ENCODE data around the gene ZNF578.
A peak's percentile ranks its signal among the peaks of the same experiment; 100 is the strongest.
"Not testable (repeated sequence)": the region's sequence is repeated elsewhere in the genome, so short reads cannot be mapped to it uniquely, and the experiment has no call there.

Gene ZNF578

DNA sequence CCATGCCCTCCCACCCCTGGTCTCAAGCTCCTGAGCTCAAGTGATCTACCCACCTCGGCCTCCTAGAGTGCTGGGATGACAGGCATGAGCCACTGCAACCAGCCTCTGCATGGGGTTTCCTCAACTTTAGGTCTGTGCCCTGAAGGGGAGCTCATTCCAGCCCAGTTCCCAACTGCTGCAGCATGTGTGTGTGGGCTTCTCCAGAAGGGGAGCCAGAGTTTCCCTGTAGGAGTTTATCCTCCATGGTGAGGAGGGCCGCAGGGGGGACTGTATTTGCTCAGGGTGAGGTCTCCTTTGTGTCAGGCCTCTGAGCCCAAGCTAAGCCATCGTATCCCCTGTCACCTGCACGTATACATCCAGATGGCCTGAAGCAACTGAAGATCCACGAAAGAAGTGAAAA lies 62.8 kb downstream of the ZNF578 start:
- DNase-seq (ENCODE audit: low read depth, low spot score), result no peak

DNA sequence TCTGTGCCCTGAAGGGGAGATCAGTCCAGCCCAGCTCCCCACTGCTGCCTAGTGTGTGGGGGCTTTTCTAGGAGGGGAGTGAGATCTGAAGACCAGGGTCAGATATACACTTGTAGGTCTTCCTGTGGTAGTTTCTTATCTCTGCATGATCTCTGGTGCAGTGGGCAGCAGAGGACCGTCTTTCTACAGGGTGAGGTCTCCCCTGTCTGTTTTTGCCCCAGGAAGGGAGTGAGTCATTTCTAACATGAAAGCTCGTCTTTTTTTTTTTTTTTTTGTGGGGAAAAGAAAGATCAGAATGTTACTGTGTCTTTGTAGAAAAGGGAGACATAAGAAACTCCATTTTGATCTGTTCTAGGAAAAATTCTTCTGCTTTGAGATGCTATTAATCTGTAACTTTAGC lies 65.3 kb downstream of the ZNF578 start:
- no peak for DNase-seq (ENCODE audit: low read depth, low spot score)

DNA sequence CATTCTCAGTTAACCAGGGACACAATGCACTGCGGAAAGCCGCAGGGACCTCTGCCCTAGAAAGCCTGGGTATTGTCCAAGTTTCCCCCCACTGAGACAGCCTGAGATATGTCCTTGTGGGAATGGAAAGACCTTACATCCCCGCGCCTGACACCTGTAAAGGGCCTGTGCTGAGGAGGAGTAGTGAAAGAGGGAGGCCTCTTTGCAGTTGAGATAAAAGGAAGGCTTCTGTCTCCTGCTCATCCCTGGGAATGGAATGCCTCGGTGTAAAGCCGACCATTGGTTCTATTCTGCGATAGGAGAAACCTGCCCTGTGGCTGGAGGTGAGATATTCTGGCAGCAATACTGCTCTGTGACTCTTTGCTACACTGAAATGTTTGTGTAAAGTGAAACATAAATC lies 65.8 kb downstream of the ZNF578 start:
- DNase-seq (ENCODE audit: low read depth, low spot score), result not testable (repeated sequence)

DNA sequence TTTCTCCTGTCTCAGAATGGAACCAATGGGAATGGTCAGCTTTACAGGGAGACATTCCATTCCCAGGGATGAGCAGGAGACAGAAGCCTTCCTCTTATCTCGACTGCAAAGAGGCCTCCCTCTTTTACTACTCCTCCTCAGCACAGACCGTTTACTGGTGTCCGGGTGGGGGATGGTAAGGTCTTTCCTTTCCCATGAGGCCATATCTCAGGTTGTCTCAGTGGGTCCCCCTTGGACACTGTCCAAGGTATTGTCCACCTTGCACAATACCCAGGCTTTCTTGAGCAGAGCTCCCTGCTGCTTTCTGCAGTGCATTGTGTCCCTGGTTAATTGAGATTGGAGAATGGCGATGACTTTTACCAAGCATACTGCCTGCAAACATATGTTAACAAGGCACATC lies 66.7 kb downstream of the ZNF578 start:
- DNase-seq (ENCODE audit: low read depth, low spot score), result no peak

DNA sequence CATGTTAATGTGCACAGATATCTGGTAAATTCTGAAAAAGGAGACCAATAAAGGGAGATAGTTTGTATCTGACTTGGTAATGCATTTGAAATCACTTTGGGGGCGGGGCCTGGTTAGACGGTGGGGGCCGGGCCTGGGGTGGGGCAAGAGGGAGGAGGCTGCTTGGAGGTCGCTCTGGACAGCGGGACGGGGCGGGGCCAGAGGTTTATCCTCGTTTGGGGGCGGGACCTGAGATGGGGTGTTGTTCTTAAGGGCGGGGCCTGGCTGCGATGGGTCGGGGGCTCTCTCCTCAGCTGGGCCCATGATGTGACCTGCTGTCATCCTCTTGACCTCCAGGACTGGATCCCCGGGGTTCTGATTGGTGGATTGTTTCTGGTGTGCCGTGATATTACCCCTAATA lies 69.2 kb downstream of the ZNF578 start:
- DNase-seq (ENCODE audit: low read depth, low spot score), result no peak

DNA sequence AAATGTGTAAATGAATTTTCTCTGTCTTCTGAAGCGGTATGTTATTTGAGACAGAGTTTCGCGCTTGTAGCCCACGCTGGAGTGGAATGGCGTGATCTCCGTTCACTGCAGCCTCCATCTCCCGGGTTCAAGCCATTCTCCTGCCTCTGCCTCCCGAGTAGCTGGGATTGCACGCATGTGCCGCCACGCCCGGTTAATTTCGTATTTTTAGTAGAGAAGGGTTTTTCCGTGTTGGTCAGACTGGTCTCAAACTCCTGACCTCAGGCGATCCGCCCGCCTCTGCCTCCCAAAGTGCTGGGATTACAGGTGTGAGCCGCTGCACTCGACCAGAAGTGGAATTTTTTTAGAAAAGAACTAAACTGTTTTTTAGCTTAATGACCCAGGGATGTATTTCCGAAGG lies 70.7 kb downstream of the ZNF578 start:
- DNase-seq (ENCODE audit: low read depth, low spot score), result no peak

DNA sequence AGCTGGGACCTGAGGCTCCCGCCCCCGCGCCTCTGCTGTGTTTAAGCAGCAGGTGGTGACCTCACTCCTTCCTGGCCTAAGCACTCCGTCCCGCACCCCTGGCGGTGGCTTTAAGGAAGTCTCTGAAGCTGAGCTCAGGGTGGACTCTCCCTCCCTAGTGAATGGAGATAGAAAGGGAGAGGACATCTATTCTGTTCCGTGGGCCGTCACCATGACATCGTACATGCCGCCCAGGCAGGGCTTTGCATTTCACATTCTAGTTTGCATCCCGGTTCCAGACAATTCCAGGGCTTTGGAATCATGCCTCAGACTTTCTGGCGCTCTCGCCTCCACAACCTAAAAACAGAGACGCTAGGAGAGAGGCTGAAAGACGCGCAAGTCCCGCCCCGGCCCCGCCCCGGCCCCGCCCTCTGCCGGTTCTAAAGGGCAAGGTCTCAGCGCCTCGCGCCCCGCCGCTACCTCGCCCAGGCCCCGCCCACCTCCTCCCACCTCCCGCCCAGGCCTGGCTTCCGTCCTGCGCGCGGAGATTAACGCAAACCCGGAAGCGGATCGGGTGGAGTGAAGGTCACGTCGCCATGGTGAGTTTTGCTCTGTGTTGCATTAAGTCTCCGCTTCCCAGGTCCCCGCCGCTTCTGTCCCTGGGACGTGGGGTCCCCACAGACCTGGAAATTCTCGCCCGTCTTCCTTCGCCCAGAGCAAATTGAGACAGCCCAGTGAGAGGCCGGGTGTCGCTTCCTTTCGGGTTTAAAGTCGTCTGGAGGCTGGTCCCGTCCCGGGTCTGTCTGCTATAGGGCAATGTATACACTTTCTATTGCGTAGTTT lies 74.0 kb downstream of the ZNF578 start, which contains the start of gene ZNF808:
Gene ZNF808, plus strand, starts transcription at position 535 of the 822 bp plus-strand sequence. CDS start 15,617 bp downstream, outside the sequence.
- peak; percentile 39 for DNase-seq (ENCODE audit: low read depth, low spot score)

DNA sequence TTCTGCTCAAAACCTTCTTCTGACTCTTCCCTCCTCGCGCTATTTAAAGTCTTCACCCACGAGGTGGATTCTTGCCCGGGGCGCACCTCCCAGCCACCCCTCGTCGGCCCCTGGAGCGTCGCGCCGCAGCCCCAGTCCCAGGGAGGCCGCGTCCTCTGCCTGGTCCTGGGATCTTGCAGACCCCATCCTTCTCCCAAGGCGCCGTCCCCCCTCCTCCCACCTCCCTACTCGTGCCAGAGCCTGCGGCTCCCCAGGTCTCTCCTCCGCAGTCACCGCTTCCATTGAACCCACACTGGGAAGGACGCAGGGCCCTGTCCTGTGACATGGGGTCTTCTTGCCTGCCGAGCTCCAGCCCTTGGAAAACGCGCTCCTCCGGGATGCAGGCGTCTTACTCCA lies 74.6 kb downstream of the ZNF578 start:
- DNase-seq (ENCODE audit: low read depth, low spot score), result no peak

DNA sequence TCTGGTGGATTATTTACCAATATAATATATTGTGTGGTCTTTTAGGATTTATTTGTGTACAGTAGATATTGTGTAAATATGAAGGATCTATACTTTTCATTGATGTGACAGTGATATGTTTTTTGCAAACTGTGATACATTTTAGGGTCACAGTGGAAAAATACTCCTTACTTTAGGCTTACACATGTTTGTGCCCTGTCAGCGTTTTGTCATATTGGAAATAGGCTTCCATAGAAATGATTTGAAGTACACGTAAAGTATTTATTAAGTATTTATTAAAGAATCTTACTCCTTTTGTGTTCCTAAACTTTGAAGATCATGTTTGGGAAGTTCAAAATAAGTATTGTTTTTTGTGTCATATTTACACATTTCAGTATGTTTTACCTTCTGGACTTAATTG lies 79.1 kb downstream of the ZNF578 start:
- DNase-seq (ENCODE audit: low read depth, low spot score), result no peak

DNA sequence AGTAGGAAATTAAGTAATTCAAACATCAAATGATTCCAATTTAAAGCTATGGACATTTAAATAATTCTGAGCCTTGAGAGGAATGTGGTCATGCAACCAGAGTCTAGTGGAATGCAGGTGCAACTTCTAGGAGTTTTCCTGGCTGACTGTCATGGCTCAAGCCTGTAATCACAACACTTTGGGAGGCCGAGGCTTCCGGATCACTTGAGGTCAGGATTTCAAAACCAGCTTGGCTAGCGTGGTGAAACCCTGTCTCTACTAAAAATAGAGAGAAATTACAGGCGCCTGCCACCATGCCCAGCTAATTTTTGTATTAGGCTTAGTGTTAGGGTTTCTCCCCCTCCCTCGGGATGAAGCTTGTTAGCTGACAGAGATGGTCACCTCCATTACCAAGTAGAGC lies 80.5 kb downstream of the ZNF578 start:
- DNase-seq (ENCODE audit: low read depth, low spot score), result no peak

DNA sequence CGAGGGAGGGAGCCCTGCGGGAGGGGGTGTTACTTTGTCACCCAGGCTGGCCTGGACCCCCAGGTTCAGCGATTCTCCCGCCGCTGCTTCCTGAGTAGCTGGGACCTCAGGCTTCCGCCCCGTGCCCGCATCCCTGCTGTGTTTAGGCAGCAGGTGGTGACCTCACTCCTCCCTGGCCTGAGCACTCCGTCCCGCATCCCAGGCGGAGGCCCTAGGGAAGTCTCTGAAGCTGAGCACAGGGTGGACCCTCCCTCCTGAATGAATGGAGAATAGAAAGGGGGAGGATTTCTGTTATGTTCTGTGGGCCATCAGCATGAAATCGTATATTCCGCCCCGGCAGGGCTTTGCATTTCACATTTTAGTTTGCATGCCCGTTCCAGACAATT lies 82.0 kb downstream of the ZNF578 start:
- not testable (repeated sequence) for DNase-seq (ENCODE audit: low read depth, low spot score)

DNA sequence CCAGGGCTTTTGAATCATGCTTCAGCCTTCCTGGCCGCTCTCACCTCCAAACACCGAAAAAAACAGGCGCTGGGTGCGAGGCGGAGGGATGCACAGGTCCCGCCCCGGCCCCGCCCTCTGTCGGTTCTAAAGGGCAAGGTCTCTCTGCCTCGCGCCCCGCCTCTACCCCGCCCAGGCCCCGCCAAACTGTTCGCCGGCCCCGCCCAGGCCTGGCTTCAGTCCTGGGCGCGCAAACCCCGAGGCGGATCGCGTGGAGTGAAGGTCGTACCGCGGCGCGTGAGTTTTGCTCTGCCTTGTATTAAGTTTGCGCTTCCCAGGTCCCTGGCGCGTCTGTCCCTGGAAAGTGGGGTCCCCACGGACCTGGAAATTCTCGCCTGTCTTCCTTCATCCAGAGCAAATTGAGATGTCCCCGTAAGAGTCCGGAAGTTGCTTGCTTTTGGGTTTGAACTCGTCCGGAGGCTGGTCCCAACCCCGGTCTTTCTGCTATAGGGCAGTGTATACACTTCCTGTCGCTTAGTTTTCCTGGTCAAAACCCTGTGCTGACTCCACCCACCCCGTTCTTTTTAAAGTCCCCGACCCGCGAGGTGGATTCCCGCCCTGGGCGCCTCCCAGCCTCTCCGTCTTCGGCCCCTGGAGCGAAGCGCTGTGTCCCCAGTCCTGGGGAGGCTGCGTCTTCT lies 82.6 kb downstream of the ZNF578 start:
- DNase-seq (ENCODE audit: low read depth, low spot score), result peak; percentile 23

DNA sequence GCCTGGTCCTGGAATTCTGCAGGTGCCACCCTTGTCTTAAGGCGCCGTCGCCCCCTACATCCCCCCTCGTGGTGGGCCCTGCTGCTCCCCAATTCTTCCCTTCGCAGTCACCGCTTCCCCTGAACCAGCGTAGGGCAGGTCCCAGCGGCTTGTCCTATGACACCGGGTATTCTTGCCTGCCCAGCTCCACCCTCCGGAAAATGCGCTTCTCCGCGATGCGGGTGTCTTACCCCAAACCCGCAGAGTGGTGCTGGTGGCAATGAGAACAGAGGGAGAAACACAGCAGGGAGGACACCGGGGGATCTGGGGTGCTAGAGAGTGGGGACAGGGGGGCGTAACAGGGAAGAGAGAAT lies 83.1 kb downstream of the ZNF578 start:
- DNase-seq (ENCODE audit: low read depth, low spot score), result no peak

DNA sequence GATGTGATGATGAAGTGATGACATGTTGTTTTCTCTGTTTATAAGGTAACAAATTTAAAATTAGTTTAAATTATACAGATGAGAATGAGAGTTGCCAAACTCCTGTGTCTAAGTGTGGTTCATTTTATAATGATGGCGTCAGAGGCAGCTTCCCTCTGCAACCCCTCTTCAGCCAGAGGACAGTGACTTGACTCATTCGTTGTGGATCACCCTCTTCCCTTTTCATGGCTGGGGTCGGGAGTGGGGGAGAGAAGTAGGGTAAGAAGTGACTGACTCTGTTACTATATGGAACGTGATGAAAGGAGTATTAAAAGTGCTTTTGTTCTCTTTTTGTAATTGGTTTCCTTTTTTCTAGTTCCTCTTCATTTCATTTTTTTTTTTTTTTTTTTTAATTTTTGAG lies 85.5 kb downstream of the ZNF578 start:
- DNase-seq (ENCODE audit: low read depth, low spot score), result not testable (repeated sequence)

DNA sequence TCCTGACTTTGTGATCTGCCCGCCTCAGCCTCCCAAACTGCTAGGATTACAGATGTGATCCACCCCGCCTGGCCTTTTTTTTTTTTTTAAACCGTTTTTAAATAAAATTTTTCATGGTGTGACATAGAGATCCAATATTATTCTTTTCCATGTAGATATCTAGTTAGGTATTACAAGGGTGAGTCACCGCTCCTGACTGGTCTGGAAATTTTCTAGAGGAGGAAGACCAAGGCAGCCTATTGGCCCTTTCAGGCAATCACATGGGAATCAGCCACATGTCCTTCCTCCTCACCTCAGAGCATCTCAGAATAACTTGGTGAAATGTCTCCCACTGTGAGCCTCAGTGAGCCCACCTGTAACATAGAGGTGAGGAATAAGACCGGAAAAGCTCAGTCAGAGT lies 87.8 kb downstream of the ZNF578 start:
- DNase-seq (ENCODE audit: low read depth, low spot score), result not testable (repeated sequence)

DNA sequence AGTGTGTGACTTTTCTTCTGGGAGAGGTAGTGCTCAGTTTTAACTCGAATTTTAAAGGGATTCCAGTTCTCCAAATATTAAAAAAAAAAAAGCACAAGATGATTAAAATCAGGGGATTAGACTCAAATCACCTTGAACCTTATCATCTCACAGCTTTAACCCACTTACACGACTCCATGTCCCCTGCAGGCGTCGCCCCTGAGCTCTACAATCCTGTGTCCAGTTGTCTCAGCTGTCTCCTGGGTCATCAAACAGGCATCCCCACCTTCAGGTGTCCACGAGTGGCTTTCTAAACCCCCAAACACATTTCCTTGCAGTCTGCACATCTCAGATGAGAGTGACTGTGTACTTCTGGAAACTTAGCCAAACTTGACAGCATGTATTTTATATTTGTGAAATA lies 88.3 kb downstream of the ZNF578 start:
- DNase-seq (ENCODE audit: low read depth, low spot score), result no peak

DNA sequence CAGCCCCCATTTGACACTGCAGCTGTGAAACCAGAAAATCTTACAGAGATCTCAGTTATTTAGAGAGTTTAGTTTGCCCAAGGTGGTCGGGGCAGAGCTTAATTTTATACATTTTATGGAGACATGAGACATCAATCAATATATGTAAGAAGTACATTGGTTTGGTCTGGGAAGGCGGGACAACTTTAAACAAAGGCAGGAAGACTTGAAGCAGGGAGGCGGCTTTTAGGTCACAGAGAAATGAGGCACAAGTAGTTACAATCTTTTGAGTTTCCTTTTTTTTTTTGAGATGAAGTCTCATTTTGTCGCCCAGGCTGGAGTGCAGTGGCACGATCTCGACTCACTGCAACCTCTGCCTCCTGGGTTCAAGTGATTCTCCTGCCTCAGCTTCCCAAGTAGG lies 89.2 kb downstream of the ZNF578 start:
- not testable (repeated sequence) for DNase-seq (ENCODE audit: low read depth, low spot score)

DNA sequence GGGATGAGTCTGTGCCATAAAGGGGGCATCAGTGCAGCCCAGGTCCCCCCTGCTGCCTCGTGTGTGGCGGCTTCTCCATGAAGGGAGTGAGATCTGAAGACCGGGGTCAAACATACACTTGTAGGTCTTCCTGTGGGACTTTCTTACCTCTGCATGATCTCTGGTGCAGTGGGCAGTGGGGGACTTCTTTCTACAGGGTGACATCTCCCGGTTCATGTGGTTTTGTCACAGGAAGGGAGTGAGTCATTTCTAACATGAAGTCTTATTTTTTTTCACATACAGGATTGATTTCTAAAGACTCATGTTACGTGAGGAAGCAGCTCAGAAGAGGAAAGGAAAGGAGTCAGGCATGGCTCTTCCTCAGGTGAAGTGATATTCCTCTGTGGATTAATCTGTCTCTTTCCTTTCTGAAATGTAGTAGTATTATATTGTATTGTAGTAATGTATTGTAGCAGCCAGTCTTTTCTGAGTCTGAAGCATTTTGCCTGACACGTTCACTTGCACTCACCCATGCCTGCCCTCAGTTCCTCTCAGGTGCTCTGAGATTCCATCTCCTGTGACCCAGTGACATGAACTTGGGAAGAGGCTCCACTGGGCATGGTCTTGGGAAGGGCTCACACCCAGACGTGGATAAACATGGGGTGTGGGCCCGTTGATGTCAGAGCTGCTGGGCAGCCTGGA lies 89.8 kb downstream of the ZNF578 start:
- no peak for DNase-seq (ENCODE audit: low read depth, low spot score)

DNA sequence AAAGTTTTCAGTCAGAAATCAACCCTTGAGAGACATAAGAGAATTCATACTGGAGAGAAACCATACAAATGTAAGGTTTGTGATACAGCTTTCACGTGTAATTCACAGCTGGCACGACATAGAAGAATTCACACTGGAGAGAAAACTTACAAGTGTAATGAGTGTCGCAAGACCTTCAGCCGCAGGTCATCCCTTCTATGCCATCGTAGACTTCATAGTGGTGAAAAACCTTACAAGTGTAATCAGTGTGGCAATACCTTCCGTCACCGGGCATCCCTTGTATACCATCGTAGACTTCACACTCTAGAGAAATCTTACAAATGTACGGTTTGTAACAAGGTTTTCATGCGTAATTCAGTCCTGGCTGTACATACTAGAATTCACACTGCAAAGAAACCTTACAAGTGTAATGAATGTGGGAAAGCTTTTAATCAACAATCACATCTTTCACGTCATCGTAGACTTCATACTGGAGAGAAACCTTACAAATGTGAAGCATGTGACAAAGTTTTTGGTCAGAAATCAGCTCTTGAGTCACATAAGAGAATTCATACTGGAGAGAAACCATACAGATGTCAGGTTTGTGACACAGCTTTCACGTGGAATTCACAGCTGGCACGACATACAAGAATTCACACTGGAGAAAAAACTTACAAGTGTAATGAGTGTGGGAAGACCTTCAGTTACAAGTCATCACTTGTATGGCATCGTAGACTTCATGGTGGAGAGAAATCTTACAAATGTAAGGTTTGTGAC lies 101.0 kb downstream of the ZNF578 start:
- DNase-seq (ENCODE audit: low read depth, low spot score), result no peak

DNA sequence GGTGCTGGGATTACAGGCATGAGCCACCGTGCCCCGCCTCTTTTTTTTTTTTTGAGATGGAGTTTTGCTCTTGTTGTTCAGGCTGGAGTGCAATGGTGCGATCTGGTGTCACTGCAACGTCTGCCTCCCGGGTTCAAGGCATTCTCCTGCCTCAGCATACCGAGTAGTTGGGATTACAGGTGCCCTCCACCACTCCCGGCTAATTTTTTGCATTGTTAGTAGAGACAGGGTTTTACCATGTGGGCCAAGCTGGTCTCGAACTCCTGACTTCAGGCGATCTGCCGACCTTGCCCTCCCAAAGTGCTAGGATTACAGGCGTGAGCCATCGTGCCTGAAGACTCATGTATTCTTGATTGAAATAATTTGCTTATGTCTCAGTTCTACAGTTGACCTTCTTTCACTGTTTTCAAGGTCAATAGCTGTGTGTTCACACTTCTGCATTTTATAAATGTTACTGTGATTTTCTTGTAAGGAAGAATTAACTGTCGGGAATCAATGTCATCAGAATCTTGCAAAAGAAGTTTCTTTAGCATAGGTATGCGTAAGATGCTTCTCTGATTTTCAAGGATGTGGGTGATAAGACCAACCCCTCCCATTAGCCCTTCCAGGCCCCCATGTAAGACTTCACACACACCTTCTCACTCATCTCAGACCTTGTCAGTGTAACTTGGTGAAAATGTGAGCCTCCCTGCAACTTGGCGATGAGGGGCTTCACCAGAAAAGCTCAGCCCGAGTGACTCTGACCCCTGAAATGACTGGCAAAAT lies 104.1 kb downstream of the ZNF578 start:
- no peak for DNase-seq (ENCODE audit: low read depth, low spot score)
